IPS-18c (cell line): ENCODE measurements around the gene LIFR.

Experiments
- H3K4me3 ChIP-seq: 2 replicates; pipeline ENCODE4 v1.7.0; 2013; ENCODE audit warnings: low read depth, mild to moderate bottlenecking, low read length, moderate library complexity; ENCODE audit not compliant: insufficient read depth
- H3K9me3 ChIP-seq: one replicate; pipeline ENCODE4 v1.6.1; 2013; ENCODE audit warnings: mild to moderate bottlenecking, low read length, moderate library complexity; ENCODE audit not compliant: control insufficient read depth, insufficient read depth

LIFR gene

DNA sequence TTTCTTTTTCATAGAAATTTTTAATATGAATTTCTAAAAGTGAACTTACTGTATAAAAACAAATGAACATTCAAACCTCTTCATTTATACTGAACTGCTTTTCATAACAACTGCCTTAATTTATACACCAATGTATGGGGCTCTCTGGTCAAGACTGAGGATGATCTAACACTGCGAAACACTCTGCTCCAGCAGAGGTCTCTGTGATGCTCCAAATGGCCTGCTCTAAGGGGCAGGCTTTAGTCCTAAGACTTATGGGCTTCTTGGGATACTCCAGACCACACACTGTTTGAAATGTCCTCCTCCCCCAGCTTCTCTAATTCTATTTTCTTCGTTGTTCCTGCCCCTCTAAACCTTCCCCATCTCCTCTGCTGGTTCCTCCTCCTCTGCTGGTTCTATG, 58.5 kb downstream of the LIFR start:
- no peak overlapping the region for H3K4me3 ChIP-seq
- no peaks in the 10 kb centered on the region for H3K9me3 ChIP-seq

DNA sequence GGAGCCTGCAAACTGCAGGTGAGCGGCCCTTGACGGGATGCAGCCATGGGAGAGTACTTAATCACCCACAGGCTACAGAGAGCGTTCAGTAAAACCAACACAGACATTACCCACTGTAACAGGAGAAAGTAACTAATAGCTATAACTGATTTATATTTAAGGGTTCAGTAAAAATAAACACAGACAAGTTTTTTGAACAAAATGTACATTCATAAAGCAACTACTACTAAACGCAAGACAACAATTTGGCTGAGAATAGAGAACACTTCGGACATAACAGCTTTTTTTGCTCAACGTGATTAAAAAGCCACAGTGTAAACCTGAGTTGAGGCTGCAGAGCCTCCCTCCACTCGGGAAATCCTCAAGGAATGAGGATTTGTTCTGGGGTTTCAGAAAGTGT, 61.7 kb downstream of the LIFR start:
- Histone ChIP-seq H3K9me3 (no peaks in the 10 kb centered on the region), H3K4me3 (no peak overlapping the region)

DNA sequence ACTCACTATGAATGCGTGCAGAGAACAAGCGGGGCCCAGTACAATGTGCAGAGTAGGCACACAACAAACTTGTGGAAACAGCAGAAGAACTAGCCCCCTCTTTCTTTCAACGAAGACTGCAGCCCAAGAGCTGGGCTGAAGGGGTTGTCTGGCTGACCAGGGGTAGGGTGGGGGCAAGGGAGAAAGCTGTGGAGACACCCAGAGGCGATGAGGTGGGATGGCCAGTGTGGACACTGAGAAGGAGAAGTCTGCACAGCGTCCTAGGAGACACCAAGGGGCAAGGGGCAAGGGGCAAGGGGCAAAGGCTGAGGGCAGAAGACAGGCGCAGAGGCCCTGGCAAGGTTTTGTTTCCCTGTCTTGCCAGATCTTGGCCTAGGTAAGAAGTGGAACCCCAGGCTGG, 62.3 kb downstream of the LIFR start:
- no peak overlapping the region for H3K4me3 ChIP-seq

DNA sequence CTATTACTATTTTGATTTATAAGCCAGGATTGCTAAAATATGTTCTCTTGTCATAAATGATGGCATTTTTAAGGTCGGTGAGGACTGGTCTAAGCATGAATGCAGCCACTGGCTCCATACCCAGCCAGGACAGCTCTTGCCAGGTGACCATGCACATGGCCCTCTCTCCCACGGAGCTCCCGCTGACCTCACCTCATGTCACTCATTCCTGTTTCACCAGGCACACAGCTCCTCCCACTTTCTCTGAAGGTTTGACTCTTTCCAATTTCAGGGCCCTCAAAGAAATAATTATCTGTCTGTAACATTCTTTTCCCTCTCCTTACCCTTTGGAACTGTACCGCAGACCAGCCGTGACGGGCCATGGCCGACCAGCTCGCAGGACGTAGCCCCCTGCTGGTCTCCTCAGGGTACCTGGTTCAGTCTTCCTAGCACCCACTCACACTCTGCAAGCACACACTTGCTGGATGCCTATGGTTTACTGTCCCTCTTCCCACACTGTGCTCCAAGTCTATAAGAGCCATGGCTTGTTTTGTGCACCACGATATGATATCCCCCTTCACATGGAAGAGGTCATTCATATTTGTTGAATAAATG, 72.5 kb downstream of the LIFR start:
- no peak overlapping the region for H3K4me3 ChIP-seq

More for the DNA sequence above, 62.3 kb downstream of the LIFR start:
- no peaks in the 10 kb centered on the region for H3K9me3 ChIP-seq

DNA sequence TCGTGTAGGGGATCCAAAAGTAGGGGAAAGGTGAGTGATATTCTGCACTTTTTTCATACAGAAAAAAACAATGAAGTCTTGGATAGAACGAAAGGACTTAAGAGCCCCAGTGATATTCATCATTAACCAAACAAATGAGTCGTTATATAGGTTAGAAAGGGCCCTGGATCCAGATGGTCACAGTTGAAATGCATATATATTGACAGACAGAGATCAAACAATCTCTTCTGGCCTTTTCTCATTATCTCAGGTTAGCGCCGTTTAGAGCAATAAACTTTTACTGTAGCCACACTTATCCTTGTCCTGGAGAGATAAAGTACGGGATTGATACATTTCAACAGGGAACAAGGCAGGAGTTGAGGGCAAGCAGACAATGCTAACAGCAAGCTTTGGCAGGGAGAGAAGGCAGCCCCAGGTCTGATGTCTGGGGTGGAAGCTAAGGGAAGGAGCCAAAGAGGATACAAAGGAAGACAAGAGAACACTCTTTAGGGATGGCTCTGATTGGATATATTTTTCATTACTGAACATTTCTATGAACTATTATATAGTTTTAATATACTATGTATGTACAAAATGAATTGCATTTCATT, 77.0 kb downstream of the LIFR start:
- H3K4me3 ChIP-seq: no peak overlapping the region
- H3K9me3 ChIP-seq: no peaks in the 10 kb centered on the region

More for the DNA sequence above, 72.5 kb downstream of the LIFR start:
- no peaks in the 10 kb centered on the region for H3K9me3 ChIP-seq

DNA sequence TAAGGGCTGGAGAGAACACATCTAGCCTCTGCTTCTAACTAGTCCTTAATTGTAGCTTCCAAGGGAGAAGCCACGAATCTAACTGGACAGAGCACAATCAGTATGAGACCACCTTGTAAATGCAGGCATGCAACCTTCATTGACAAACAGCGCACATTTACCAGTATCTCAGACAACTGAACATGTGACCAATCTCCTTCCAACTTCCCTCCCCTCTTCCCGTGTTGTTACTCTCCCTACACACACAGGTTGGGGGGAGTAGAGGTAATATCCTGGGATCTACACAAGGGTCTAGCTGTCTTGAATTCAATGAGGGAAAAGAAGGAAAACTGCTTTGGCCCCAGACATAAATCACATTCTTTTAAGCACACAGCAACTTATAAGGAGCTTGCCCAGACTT, 77.6 kb downstream of the LIFR start:
- Histone ChIP-seq H3K4me3 (no peak overlapping the region), H3K9me3 (no peaks in the 10 kb centered on the region)

DNA sequence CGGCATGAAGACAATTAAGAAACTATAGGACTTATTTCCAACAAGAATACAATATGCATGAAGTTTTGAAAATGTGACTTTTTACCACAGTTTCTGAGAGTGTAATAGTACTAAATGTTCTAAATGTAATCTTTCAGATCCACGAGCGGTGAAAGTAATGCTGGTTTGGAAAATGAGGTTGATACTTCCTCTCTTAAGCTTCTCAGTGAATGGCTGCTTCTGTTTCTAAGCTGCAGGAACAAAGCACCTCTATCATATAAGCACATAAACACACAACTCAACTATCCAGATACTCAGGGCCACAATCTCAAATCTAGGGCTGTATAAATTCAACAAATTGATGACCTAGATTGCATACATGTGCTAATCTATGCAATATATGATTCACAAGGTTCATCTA, 78.3 kb downstream of the LIFR start:
- Histone ChIP-seq H3K4me3 (no peak overlapping the region), H3K9me3 (no peaks in the 10 kb centered on the region)

DNA sequence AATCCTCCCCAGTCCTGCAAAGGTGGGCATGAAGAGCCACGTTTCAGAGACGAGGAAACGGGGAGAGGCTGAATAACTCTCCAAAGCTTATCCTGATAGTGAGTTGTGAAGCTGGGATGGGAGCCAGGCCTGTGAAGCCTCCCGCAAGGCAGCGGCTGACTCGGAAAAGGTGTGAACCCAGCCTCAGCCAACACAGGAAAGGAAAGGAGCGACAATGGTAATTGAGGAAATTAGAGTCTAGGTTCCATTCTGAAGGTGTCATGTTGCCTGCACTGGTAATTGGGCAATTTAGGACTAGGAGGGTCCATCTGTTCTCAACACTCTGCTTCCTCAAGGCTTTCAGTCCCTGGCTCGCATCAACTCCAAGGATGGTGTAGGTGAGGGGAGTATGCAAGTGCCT, 83.4 kb downstream of the LIFR start:
- H3K9me3 ChIP-seq: peaks cover 4% of the 10 kb centered on the region
- H3K4me3 ChIP-seq: no peak overlapping the region

DNA sequence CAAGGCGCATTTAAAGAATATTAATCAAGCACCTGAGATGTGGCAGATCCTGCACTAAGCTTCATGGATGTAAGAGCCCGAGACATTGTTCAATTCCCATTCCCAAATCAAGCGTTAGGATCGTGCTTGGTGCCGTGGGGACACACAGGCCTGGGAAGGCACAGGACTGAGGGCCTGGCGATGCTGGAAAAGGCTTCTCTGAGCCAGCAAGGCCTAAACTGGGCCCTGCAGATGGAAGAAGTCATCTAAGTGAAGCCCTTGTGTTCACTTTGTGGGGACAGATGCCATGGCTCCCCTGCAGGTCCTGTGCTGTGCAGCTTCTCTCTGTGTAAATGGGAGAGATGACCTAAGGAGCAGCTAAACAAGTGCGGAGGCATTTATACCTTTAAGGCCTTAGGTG, 83.9 kb downstream of the LIFR start:
- no peak overlapping the region for H3K4me3 ChIP-seq
- peaks cover 4% of the 10 kb centered on the region for H3K9me3 ChIP-seq

DNA sequence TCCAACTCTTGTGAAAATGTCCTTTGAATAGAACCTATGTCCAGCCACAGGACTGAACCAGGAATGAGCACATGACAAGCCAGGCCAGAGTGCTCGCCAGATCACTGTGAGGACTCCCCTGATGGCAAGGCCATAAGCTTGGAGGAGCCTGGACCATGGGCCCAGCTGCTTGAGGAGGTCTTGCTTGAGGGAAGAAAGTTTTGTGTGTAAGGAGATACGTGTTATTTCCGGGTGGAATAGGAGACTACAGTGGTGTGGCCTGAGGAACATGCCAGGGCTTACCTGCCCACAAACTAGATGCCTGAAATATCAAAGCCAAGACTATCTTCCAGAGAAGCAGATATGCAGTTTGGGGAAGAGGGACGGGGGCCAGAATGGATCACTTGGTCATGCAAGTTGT, 84.7 kb downstream of the LIFR start:
- no peak overlapping the region for H3K4me3 ChIP-seq

DNA sequence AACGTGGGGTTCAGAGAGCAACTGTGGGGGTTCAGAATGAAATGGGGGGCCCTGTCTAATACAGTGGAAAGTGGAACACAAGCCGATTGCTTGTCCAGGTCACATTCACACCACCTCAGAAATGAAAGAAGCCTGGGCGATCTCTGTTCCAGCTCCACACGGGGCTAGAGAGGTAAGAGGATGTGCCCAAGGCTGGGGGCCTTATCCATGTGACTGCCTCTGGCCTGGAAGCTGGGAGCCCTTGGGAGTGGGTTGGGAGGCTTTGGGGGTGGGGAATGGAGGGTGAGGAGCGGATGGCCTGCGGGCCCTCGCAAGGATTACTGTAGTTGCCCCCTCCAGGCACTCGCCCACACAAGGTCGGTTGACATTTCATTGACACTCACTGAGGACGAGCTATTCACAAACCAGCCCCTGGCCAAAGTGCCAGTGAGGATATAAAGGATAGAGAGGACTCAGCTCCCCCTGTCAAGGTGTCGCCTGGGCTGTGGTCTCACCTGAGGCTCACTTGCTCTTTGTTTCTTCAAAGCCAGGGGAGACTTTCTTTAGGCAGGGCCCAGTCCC, 86.7 kb downstream of the LIFR start:
- peaks cover 4% of the 10 kb centered on the region for H3K9me3 ChIP-seq
- H3K4me3 ChIP-seq: no peak overlapping the region

More for the DNA sequence above, 84.7 kb downstream of the LIFR start:
- peaks cover 4% of the 10 kb centered on the region for H3K9me3 ChIP-seq

DNA sequence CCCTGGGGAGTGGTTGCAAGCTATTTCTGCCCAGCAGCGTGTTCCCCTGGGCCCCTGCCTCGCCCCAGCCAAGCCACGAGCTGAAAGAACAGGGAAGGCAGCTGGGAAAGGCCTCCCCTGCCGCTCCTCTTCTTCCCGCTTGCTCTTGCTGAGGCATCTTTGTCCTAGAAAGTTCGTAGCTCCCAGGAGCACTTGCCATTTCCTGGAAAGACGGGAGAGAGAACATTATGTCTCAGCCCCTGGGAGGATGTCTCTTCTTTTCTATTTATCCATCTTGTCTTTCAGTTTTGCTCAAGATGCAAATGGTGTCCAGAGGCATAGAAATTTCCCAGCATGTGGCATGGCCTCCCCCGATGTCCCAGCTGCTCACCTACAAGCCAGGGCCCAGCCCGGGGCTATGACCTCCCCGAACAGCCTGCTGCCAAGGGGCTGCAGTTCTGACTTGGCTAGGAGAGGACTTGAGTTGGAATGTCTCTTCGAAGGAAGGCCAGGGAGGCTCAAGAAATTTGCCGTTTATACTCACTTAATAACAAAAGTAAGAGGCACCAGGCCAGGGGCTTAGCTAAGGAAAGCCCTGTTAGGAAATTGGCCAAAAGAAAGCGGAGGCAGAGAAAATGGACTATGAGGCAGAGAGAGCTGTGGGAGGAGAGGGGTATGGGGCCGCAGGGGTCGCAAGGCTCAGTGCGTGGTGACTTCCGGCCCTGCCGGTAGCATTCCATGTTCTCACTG, 87.3 kb downstream of the LIFR start:
- Histone ChIP-seq H3K4me3 (no peak overlapping the region), H3K9me3 (peaks cover 4% of the 10 kb centered on the region)

DNA sequence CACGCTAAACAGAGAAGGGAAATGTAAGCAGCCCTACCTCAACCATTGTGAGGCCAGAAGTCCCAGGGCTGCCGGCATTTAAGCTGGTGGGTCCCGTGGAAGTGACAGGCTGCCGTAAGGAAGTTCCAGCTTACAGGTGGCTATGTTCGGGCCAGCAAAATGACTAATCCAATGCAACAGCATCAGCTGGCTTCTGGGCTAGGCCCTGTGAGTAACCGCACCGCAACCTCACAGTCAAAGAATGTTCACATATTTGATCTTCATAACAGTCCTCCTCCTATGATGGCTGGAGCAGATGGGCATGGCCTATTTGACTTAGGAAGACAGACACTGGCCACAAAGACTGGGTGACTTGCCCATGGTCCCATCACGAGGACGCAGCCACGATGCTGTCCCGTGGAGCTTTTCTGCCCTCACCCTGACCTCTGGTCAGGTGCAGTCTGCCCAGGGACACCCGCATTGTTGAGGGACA, 88.2 kb downstream of the LIFR start:
- no peak overlapping the region for H3K4me3 ChIP-seq
- H3K9me3 ChIP-seq: peaks cover 4% of the 10 kb centered on the region

DNA sequence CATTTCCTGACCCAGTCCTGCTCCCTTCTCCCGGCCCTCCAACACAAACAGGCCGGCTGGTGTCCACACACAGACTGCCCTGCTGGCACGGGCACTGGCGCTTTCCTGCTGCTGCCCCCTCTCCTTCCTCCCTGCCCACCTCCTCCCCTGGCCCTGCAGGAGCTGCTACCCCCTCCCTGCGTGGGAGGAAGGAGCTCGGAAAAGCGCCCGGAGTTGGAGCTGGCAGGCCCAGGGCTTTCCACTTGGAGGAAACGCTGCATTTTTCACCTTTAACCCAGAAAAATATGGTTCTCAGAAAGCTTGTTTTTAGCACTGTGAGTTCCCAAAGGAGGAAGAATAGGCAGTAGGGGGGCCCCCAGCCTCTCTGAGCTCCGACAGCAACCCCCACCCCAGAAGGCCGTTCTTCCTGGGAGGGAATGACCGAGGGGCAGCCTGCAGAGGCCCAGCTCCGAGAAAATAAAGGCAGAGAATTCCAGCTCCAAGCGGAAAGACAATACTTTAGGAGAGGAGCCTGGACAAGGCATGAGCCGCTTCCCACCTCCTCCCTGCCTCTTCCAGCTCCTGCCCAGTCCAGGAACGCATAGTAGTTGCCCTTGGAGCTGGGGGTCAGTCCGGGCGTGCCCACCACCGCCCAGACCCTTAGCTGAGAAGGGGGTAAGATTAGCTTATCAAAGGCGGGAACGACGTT, 88.9 kb downstream of the LIFR start:
- Histone ChIP-seq H3K9me3 (peaks cover 4% of the 10 kb centered on the region), H3K4me3 (no peak overlapping the region)

DNA sequence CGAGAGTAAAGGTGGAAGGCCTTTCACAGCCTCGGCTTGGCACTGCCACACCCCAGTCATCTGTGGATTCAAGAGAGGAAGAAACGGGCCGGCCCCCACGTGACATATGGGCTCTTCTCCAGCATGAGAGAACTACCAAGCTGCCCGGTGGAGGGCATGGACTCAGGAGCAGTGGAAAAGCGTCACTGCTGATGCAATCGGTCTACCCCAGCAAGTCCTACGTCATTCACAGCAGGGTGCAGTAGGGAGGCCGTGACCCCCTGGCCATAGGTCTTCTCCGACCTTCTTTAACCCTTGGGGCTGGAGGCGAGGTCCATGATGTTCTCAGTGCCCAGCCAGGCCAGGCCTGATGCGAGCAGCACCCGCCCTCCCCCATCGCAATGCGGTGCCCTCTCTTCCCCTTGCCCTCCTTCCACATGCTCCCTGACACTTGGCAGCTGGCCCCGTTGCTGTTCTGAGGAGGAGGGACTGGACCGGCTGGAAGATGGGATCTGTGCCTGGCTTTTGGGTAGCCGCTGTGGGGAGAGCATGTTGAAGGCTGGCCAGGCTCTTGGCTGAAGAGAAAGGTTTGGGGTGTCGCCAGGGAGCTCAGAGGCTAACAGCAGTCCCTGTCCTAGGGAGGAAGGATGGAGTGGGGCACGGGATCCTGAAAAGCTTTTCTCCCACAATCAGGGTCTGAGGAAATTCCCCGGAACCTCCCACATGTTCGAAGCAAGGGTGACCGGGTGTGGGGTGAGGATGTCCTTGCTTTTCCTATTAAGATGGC, 89.8 kb downstream of the LIFR start:
- Histone ChIP-seq H3K9me3 (peaks cover 4% of the 10 kb centered on the region), H3K4me3 (no peak overlapping the region)

DNA sequence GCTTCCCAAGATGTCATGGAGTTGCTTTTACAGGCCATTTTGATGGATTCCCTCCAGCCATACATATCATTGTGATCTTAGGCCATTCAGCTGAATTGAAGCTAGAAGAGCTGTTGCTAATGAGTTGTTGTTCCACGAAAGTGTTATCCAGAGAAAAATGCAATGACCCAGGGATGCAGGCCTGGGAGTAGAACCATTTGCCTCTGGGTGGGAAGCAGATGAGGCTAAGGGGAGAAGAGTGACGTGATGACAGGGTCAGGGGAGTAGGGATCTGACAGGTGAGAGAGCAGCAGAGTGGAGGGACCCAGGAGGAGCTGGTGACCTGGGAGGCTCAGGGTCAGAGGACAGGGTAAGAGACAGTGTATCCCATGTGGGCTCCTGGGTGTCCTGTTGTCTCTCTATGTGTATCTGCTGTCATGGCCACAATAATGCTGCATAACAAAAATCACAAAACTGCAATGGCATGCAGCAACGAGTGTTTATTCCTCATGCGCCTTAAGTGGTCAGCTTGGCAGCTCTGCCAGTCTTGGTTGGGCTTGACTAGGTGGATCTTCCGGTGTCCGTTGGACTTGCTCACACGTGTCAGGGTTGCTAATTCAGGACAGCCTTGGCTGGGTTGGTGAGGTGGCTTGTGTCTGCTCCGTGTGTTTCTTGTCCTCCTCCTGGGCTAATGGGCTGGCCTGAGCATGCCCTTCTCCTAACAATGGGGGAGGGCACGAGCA, 90.6 kb downstream of the LIFR start:
- Histone ChIP-seq H3K4me3 (no peak overlapping the region), H3K9me3 (peaks cover 4% of the 10 kb centered on the region)
